ENCODE measurements around the gene NUP54. TPM values are rescaled to one million over a fixed set of nuclear protein-coding genes. Genes with fewer than 3 reads are reported as not detected.

NUP54 gene
- total RNA-seq, result 10 to 100 TPM; 13.7 to 33.3 TPM

DNA sequence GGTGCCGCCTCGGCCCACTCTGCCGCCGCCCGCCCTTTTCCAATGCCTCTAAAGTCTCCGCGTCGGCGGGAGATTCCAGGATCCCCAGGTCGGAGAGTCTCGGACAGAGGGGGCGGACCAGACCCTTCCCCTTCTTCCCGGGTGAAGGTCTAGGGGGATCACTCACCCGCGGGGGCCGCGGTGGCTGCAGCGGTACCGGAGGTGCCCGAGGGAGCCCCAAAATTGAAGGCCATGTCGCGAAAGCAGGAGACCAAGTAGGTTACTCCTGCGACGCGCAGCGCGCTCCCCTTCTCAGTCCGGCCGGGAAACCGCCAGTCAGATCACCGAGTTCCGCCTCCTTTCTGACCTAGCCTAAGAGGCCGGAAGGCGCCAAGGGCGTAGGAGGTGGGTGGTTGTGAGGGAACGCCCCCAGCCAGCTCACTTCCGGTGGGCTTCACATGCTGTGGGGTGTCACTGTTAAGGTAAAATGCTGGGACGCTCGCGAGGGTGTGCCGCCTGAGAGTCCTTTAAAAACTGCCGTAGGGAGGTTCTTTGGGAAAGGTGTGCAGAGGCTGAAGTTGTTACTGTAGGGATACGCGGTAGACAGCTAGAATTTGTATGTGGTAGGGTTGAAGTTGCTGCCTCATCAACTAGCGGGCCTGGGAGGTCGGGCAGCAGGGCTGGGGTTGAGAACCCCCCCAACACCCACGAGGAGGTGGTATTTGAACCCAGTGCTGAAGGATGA, at the start of gene NUP54:
NUP54 (minus strand) TSS at position 256 of the 724 bp plus-strand sequence; CDS start at position 233, 23 bp downstream.
- H3K36me3 ChIP-seq (replicated peaks in 1 of 2; ENCODE audit: insufficient read depth in 1 of 2, low read depth in 2 of 2), result no peaks in the 10 kb centered on the region
- no peaks in the 10 kb centered on the region for H3K9me3 ChIP-seq
- DNase-seq, result peak; percentile 93 to 96 (median 94)

GRCh38 chr4:76197031-76197743, 49.0 kb upstream of the NUP54 start:
- no peaks in the 10 kb centered on the region for H3K9me3 ChIP-seq
- peak overlapping the region; percentile 75 to 88 (median 86) for H3K27ac ChIP-seq
- DNase-seq (no peak), ATAC-seq (no peak)
- peaks cover 99% of the 10 kb centered on the region for H3K4me1 ChIP-seq
- peaks cover 0 to under 1% of the 10 kb centered on the region in 2 donors for H3K36me3 ChIP-seq (replicated peaks in 1 of 2; ENCODE audit: insufficient read depth in 1 of 2, low read depth in 2 of 2)
- TF ChIP-seq CTCF (IDR thresholded peaks at IDR 0.05) (no peak), POLR2A (IDR thresholded peaks at IDR 0.05) (no peak)
- whole genome bisulfite sequencing, 2 donors, result 49 to 59% methylated on average over 10 of the region's 10 CpGs
- no peaks in the 10 kb centered on the region for H3K27me3 ChIP-seq
- intact Hi-C loops (cut with DNase I), result loop anchor here (10.0 kb wide), 1 partner anchor 48 kb away; no protein-coding TSS in a partner anchor
- H3K4me3 ChIP-seq, result no peak overlapping the region

More for the DNA sequence above, at the start of gene NUP54:
- ATAC-seq, result peak; percentile 99
- H3K27me3 ChIP-seq, result no peaks in the 10 kb centered on the region
- H3K4me3 ChIP-seq, result peak within 1 kb of the TSS; percentile 55 to 86
- H3K27ac ChIP-seq, result peak within 1 kb of the TSS; percentile 84 to 94 (median 89)
- TF ChIP-seq CTCF (IDR thresholded peaks at IDR 0.05), result peak in 1 of 7 experiments; percentile 6
- TF ChIP-seq POLR2A (IDR thresholded peaks at IDR 0.05), result peak; percentile 76 to 95 (median 94)
- intact Hi-C loops (cut with DNase I), result no loop called here
- peaks cover 31% of the 10 kb centered on the region for H3K4me1 ChIP-seq
- 0 to 1% methylated on average over 29 to 46 of the region's 47 CpGs for WGBS, 2 donors

GRCh38 chr4:76196376-76196775, 48.2 kb upstream of the NUP54 start:
- no peak for ATAC-seq
- no peaks in the 10 kb centered on the region for H3K27me3 ChIP-seq
- no peak overlapping the region for H3K4me3 ChIP-seq
- no peak for DNase-seq
- peak overlapping the region in 3 of 4 donors; percentile 86 to 88 (median 87) for H3K27ac ChIP-seq
- peaks cover 0 to 2% of the 10 kb centered on the region in 2 donors for H3K36me3 ChIP-seq (replicated peaks in 1 of 2; ENCODE audit: insufficient read depth in 1 of 2, low read depth in 2 of 2)
- intact Hi-C loops (cut with DNase I), result loop anchor here (10.0 kb wide), 1 partner anchor 48 kb away; no protein-coding TSS in a partner anchor
- H3K4me1 ChIP-seq, result peaks cover 92% of the 10 kb centered on the region
- WGBS, 2 donors, result 94 to 95% methylated on average over 2 of the region's 2 CpGs
- H3K9me3 ChIP-seq, result no peaks in the 10 kb centered on the region
- TF ChIP-seq POLR2A (IDR thresholded peaks at IDR 0.05), result no peak
- TF ChIP-seq CTCF (IDR thresholded peaks at IDR 0.05), result no peak

DNA sequence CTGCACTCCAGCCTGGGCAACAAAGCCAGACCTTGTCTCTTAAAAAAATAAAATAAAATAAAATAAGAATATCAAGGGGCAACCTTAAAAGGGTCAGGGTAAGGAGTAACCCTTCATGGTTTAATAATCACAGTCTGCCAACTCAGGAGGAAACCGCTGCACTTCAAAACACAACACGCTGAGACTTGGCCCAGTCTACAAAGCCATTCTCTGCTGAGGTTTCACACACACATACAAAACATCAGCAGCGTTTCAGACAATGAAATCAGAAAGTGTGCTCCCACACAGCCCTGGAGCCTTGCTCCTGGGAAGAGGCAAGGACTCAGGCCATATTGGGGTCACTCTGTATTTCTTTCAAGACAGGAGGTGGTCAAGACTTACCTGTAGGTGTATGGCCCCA, 47.1 kb upstream of the NUP54 start:
- Histone ChIP-seq H3K4me3 (no peak overlapping the region), H3K4me1 (peaks cover 82% of the 10 kb centered on the region), H3K27me3 (no peaks in the 10 kb centered on the region), H3K9me3 (no peaks in the 10 kb centered on the region), H3K27ac (peak overlapping the region in 3 of 4 donors; percentile 75 to 88 (median 86)), H3K36me3 (replicated peaks in 1 of 2; ENCODE audit: insufficient read depth in 1 of 2, low read depth in 2 of 2) (peaks cover 0 to 2% of the 10 kb centered on the region in 2 donors)
- no peak for TF ChIP-seq CTCF (IDR thresholded peaks at IDR 0.05)
- no peak for TF ChIP-seq POLR2A (IDR thresholded peaks at IDR 0.05)
- DNase-seq (no peak), ATAC-seq (no peak)
- intact Hi-C loops (cut with DNase I), result loop anchor here (10.0 kb wide), 1 partner anchor 49 kb away; no protein-coding TSS in a partner anchor
- 62 to 64% methylated on average over 3 of the region's 3 CpGs for WGBS, 2 donors

Measured in body of pancreas (tissue), 4 donors.